GM10266 (cell line): Measurements from ENCODE around the gene MYBBP1A.

Source experiments
- DNase-seq: peaks from one replicate; pipeline ENCODE4 v3.0.0; 2012; ENCODE audit errors: extremely low spot score
- CTCF ChIP-seq: IDR thresholded peaks from 2 replicates; pipeline ENCODE4 v1.5.1; 2012; ENCODE audit warnings: mild to moderate bottlenecking, low read depth; ENCODE audit not compliant: control insufficient read depth, insufficient read depth; ENCODE audit errors: missing control alignments

The MYBBP1A gene

DNA sequence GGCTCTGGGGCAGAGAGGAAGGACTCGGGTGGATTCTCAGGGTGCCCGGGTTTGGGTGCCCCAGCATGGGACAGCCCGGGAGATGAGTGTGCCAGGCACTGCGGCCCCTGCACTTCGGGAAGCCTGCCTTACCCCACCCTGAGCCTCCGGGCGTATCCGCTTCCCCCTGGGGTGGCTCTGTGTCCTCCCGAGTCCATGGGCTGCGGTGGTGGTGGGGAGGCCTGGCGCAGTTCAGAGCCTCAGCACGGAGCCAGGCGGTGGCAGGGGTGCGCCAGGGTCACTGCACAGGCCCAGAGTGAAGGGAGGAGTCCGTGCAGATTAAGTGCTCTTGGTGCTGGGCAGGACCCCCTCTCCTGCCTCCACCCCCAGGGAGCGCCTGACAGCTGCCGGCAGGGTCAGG, 20.7 kb downstream of the MYBBP1A start:
- no peak for TF ChIP-seq CTCF
- DNase-seq: no peak

DNA sequence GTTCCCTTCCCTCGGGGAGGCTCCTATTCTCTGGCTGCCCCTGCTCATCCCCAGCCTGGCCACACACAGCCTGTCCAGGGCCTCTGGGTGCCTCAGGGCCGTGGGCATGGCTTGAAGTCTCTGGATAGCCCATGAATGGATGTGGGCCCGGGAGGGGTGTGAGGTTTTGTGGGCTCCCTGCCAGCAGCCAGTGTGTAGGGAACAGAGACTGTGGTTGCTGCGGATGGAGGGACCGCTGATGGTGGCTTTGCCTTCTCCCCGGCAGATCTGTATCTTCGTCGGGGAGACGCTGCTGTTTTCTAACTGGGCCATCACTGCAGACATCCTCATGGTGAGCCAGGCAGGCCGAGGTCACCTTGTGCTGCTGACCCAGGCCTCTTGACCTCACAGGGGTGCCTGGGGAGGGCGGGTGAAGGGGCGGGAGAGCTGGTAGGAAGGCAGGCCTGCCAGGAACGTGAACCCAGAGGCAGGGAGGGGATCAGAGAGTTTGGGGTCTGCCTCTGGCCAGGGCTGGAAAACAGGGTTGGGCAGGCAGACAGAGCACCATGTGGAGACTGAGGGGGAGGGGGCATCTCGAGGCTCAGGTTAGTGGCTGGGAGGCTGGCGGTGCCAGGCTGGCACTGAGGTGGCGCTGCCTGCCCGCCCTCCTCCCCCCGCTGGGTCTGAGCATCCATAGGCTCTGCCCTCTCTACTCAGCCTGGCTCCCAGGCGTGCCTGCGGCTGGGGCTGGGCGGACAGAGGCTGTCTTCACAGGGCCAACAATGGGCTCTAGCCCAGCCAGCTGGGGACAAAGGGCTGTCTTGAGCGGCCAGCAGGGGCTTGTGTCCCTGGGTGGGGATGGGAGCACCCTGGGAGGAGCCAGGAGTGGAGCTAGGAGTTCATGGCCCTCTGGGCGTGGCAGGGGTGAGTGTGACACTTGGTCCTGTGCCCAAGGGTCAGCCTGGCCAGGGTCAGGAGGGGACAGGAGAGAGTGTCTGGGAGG, 21.4 kb downstream of the MYBBP1A start:
- DNase-seq: no peak
- TF ChIP-seq CTCF: no peak

DNA sequence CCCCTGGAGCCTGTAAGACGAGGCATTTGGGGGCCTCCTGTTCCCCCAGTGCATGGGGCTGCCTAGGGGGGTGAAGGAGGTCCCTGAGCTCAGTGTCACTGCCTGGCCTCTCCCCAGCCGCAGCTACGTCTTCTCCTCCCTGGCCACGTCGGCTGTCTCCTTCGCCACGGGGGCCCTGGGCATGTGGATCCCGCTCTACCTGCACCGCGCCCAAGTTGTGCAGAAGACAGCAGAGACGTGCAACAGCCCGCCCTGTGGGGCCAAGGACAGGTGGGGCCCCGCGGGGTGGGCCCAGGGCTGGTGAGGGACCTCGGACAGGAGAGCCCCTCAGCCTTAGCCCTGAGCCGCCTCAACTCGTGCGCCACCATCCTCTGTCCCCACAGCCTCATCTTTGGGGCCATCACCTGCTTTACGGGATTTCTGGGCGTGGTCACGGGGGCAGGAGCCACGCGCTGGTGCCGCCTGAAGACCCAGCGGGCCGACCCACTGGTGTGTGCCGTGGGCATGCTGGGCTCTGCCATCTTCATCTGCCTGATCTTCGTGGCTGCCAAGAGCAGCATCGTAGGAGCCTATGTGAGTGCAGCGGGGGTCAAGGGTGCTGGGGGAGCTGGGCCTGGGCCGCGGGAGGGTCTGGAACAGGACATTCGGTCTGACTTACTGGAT, 22.2 kb downstream of the MYBBP1A start:
- no peak for TF ChIP-seq CTCF
- DNase-seq: no peak

GRCh38 chr17:4531988-4532736, 23.0 kb downstream of the MYBBP1A start:
- TF ChIP-seq CTCF: no peak
- DNase-seq: no peak

GRCh38 chr17:4530799-4531730, 24.1 kb downstream of the MYBBP1A start:
- no peak for DNase-seq
- no peak for TF ChIP-seq CTCF

DNA sequence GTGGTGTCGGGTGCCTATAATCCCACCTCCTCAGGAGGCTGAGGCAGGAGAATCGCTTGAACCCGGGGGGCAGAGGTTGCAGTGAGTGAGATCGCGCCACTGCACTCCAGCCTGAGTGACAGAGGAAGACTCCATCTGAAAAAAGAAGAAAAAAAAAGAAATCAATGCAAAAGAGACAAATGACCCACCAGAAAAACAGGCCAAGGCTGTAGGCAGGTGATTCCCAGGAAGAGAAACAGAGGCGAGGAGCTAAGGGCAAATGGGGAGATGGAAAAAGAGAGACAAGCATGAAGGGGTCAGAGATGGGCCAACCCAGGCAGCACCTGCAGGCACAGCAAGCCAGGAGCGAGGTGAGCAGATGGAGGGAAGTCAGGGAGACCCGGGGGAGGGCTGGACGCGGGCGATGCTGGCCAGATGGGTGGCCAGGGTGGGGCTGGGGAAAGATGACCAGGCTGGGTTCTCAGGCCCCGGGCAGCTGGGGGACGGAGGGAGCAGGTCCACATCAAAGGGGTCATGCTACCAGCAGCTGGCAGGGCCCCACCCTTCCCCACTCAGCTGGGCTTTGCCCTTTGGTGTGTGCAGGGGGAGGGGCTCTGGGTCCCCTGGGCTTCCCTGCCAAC, 25.5 kb downstream of the MYBBP1A start:
- no peak for DNase-seq
- no peak for TF ChIP-seq CTCF
